NCI-H510A treated with DMSO at 0.1 percent for 48 hours (cell line): ENCODE measurements around the gene GRB10.
"Not testable (repeated sequence)": the region's sequence is repeated elsewhere in the genome, so short reads cannot be mapped to it uniquely, and the experiment has no call there.

Experiments used
- DNase-seq: peaks from one replicate; lab custom pipeline; 2025; lab: John Stamatoyannopoulos, UW

GRB10 gene

GRCh38 chr7:50743016-50743415, 39.7 kb downstream of the GRB10 start:
- no peak for DNase-seq

- no peak for DNase-seq
Observed at GRCh38 chr7:50742401-50742800, 40.3 kb downstream of the GRB10 start.

GRCh38 chr7:50739744-50740435, 42.8 kb downstream of the GRB10 start:
- DNase-seq = peak; percentile 92

- DNase-seq = no peak
Observed at GRCh38 chr7:50738932-50739331, 43.8 kb downstream of the GRB10 start.

GRCh38 chr7:50735836-50736235, 46.9 kb downstream of the GRB10 start:
- not testable (repeated sequence) for DNase-seq

GRCh38 chr7:50735333-50735732, 47.4 kb downstream of the GRB10 start:
- DNase-seq = no peak

GRCh38 chr7:50734246-50734645, 48.5 kb downstream of the GRB10 start:
- DNase-seq = no peak

- no peak for DNase-seq
Observed at GRCh38 chr7:50733552-50733951, 49.1 kb downstream of the GRB10 start.

- no peak for DNase-seq
Observed at GRCh38 chr7:50731703-50732582, 50.8 kb downstream of the GRB10 start.

- DNase-seq = no peak
Observed at GRCh38 chr7:50730446-50731400, 52.0 kb downstream of the GRB10 start.

GRCh38 chr7:50729962-50730361, 52.7 kb downstream of the GRB10 start:
- DNase-seq = no peak

- no peak for DNase-seq
Observed at GRCh38 chr7:50728184-50728583, 54.5 kb downstream of the GRB10 start.

GRCh38 chr7:50727711-50728110, 55.0 kb downstream of the GRB10 start:
- no peak for DNase-seq

- DNase-seq = no peak
Observed at GRCh38 chr7:50727072-50727471, 55.6 kb downstream of the GRB10 start.

GRCh38 chr7:50725774-50726173, 56.9 kb downstream of the GRB10 start:
- no peak for DNase-seq

- no peak for DNase-seq
Observed at GRCh38 chr7:50724526-50725520, 57.9 kb downstream of the GRB10 start.

GRCh38 chr7:50723888-50724287, 58.8 kb downstream of the GRB10 start:
- DNase-seq = no peak

- no peak for DNase-seq
Observed at GRCh38 chr7:50723173-50723572, 59.5 kb downstream of the GRB10 start.

GRCh38 chr7:50721661-50722259, 60.9 kb downstream of the GRB10 start:
- no peak for DNase-seq

GRCh38 chr7:50721160-50721559, 61.5 kb downstream of the GRB10 start:
- DNase-seq = peak; percentile 78

GRCh38 chr7:50720295-50720694, 62.4 kb downstream of the GRB10 start:
- no peak for DNase-seq
